Tibial nerve (tissue), 4 donors: ENCODE measurements around the gene PHF21B.

Source experiments
- CTCF ChIP-seq, 5 experiments: fragments of 200-600 bp in 3 of 5; fragments of 450-650 bp in 2 of 5; sonication (generic) in 3 of 5; IDR thresholded peaks; one replicate each; pipeline ENCODE4 v1.5.1; 2016 to 2019; ENCODE audit warnings: antibody characterized with exemption in 5 of 5, mild to moderate bottlenecking in 3 of 5, moderate library complexity in 2 of 5
- EP300 ChIP-seq, 2 donors: sonication (generic); formaldehyde crosslinking; IDR thresholded peaks; one replicate each; pipeline ENCODE4 v1.6.1; 2017; ENCODE audit warnings: antibody characterized with exemption in 2 of 2, mild to moderate bottlenecking in 1 of 2
- POLR2A ChIP-seq, 2 donors: fragments of 450-650 bp; IDR thresholded peaks; one replicate each; pipeline ENCODE4 v1.6.1; 2017; ENCODE audit warnings: antibody characterized with exemption in 2 of 2, mild to moderate bottlenecking in 2 of 2, moderate library complexity in 2 of 2

GRCh38 chr22:45006111-45006963 is 3.5 kb downstream of the PHF21B start:
- no peak for TF ChIP-seq EP300 (IDR thresholded peaks at IDR 0.05)
- TF ChIP-seq CTCF (IDR thresholded peaks at IDR 0.05), result no peak
- no peak for TF ChIP-seq POLR2A (IDR thresholded peaks at IDR 0.05)
